Trophoblast cell (in vitro differentiated cells and primary cell): ENCODE data around the gene YBX1.
A peak's percentile ranks its signal among the peaks of the same experiment; 100 is the strongest.
"Not testable (repeated sequence)": the region's sequence is repeated elsewhere in the genome, so short reads cannot be mapped to it uniquely, and the experiment has no call there.

ENCODE experiments used
- DNase-seq, 2 donors: peaks; one replicate each; pipeline ENCODE4 v3.0.0-alpha.2; 2016
- H2AFZ ChIP-seq: 2 replicates; pipeline ENCODE4 v1.6.1; 2013; ENCODE audit warnings: low read length, moderate library complexity, mild to moderate bottlenecking; ENCODE audit not compliant: insufficient read depth, poor library complexity
- H2AK5ac ChIP-seq: 2 replicates; pipeline ENCODE4 v1.6.1; 2013; ENCODE audit warnings: mild to moderate bottlenecking, low read length
- H2BK120ac ChIP-seq: 2 replicates; pipeline ENCODE4 v1.6.1; 2013; ENCODE audit warnings: low read length, mild to moderate bottlenecking, moderate library complexity; ENCODE audit not compliant: insufficient read depth, poor library complexity
- H2BK12ac ChIP-seq: 2 replicates; pipeline ENCODE4 v1.6.1; 2013; ENCODE audit warnings: mild to moderate bottlenecking, low read length, moderate library complexity
- H2BK5ac ChIP-seq: 2 replicates; pipeline ENCODE4 v1.6.1; 2013; ENCODE audit warnings: low read length, low read depth, moderate library complexity, mild to moderate bottlenecking; ENCODE audit not compliant: poor library complexity
- H3K14ac ChIP-seq: 2 replicates; pipeline ENCODE4 v1.6.1; 2013; ENCODE audit warnings: mild to moderate bottlenecking, low read length
- H3K18ac ChIP-seq: 2 replicates; pipeline ENCODE4 v1.6.1; 2013; ENCODE audit warnings: mild to moderate bottlenecking, low read length
- H3K23ac ChIP-seq: 2 replicates; pipeline ENCODE4 v1.6.1; 2013; ENCODE audit warnings: low read length
- H3K27ac ChIP-seq: 2 replicates; pipeline ENCODE4 v1.5.1; 2013; ENCODE audit warnings: low read depth, mild to moderate bottlenecking, inconsistent platforms, low read length, moderate library complexity
- H3K27me3 ChIP-seq: 2 replicates; pipeline ENCODE4 v1.6.1; 2013; ENCODE audit warnings: inconsistent platforms, mild to moderate bottlenecking, low read length, moderate library complexity; ENCODE audit not compliant: insufficient read depth
- H3K36me3 ChIP-seq, 2 experiments: 1 replicate in 1 of 2; 2 replicates in 1 of 2; pipeline ENCODE4 v1.6.1; 2013; ENCODE audit warnings: low read length in 2 of 2, mild to moderate bottlenecking in 2 of 2, moderate library complexity in 1 of 2; ENCODE audit not compliant: insufficient read depth in 2 of 2, control insufficient read depth in 1 of 2
- H3K4ac ChIP-seq: 2 replicates; pipeline ENCODE4 v1.6.1; 2013; ENCODE audit warnings: low read depth, mild to moderate bottlenecking, low read length, moderate library complexity
- H3K4me1 ChIP-seq, 2 experiments: 1 replicate in 1 of 2; 2 replicates in 1 of 2; pipeline ENCODE4 v1.6.1; 2013; ENCODE audit warnings: low read length in 2 of 2, mild to moderate bottlenecking in 2 of 2, moderate library complexity in 1 of 2; ENCODE audit not compliant: insufficient read depth in 2 of 2, control insufficient read depth in 1 of 2
- H3K4me2 ChIP-seq: 2 replicates; pipeline ENCODE4 v1.6.1; 2013; ENCODE audit warnings: inconsistent platforms, mild to moderate bottlenecking, low read length, moderate library complexity
- H3K4me3 ChIP-seq: 2 replicates; pipeline ENCODE4 v1.5.1; 2013; ENCODE audit warnings: mild to moderate bottlenecking, low read depth, low read length, inconsistent platforms
- H3K79me1 ChIP-seq: one replicate; pipeline ENCODE4 v1.6.1; 2013; ENCODE audit warnings: low read length
- H3K79me2 ChIP-seq: 2 replicates; pipeline ENCODE4 v1.6.1; 2013; ENCODE audit warnings: low read length, mild to moderate bottlenecking; ENCODE audit not compliant: control insufficient read depth, insufficient read depth, poor library complexity
- H3K9ac ChIP-seq: 2 replicates; pipeline ENCODE4 v1.6.1; 2013; ENCODE audit warnings: mild to moderate bottlenecking, low read length
- H3K9me3 ChIP-seq: 2 replicates; pipeline ENCODE4 v1.6.1; 2013; ENCODE audit warnings: low read depth, mild to moderate bottlenecking, control low read depth, inconsistent platforms, low read length; ENCODE audit not compliant: insufficient read depth
- H4K12ac ChIP-seq: 2 replicates; pipeline ENCODE4 v1.6.1; 2013; ENCODE audit warnings: low read depth, mild to moderate bottlenecking, low read length, moderate library complexity
- H4K8ac ChIP-seq: 2 replicates; pipeline ENCODE4 v1.6.1; 2013; ENCODE audit warnings: low read depth, mild to moderate bottlenecking, low read length, moderate library complexity
- H4K91ac ChIP-seq: one replicate; pipeline ENCODE4 v1.6.1; 2013; ENCODE audit warnings: low read depth, mild to moderate bottlenecking, low read length, moderate library complexity
- WGBS: extraction: QIAGEN DNeasy Blood & Tissue Kit; methylation state at CpG from one replicate; pipeline ENCODE4 v1.1.7; 2013; ENCODE audit warnings: missing lambda C conversion rate; ENCODE audit not compliant: insufficient read length, insufficient coverage; ENCODE audit errors: extremely low coverage; 5-methylcytosine and 5-hydroxymethylcytosine counted together

Gene YBX1

DNA sequence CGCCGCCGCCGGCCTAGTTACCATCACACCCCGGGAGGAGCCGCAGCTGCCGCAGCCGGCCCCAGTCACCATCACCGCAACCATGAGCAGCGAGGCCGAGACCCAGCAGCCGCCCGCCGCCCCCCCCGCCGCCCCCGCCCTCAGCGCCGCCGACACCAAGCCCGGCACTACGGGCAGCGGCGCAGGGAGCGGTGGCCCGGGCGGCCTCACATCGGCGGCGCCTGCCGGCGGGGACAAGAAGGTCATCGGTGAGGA lies 193 bp downstream of the YBX1 start:
- H3K4me2 ChIP-seq, result peak overlapping the region; percentile 34
- DNase-seq, H3K14ac ChIP-seq, H3K9me3 ChIP-seq, H3K23ac ChIP-seq, H3K4me1 ChIP-seq, H3K79me1 ChIP-seq, H3K27me3 ChIP-seq, H3K36me3 ChIP-seq, H3K9ac ChIP-seq, H2AFZ ChIP-seq, H3K18ac ChIP-seq, H4K12ac ChIP-seq, H2BK120ac ChIP-seq, H2BK12ac ChIP-seq, H4K8ac ChIP-seq: not testable (repeated sequence)
- no CpG with 5 or more reads among the region's 33 CpGs for WGBS
- peak overlapping the region; percentile 84 for H4K91ac ChIP-seq
- peaks cover 19% of the 10 kb centered on the region for H3K79me2 ChIP-seq
- H3K4ac ChIP-seq, result peak overlapping the region; percentile 91
- H2AK5ac ChIP-seq, result peak overlapping the region; percentile 68
- H3K4me3 ChIP-seq, result peak overlapping the region; percentile 98
- H2BK5ac ChIP-seq, result peak overlapping the region; percentile 60
- H3K27ac ChIP-seq, result peak overlapping the region; percentile 16

DNA sequence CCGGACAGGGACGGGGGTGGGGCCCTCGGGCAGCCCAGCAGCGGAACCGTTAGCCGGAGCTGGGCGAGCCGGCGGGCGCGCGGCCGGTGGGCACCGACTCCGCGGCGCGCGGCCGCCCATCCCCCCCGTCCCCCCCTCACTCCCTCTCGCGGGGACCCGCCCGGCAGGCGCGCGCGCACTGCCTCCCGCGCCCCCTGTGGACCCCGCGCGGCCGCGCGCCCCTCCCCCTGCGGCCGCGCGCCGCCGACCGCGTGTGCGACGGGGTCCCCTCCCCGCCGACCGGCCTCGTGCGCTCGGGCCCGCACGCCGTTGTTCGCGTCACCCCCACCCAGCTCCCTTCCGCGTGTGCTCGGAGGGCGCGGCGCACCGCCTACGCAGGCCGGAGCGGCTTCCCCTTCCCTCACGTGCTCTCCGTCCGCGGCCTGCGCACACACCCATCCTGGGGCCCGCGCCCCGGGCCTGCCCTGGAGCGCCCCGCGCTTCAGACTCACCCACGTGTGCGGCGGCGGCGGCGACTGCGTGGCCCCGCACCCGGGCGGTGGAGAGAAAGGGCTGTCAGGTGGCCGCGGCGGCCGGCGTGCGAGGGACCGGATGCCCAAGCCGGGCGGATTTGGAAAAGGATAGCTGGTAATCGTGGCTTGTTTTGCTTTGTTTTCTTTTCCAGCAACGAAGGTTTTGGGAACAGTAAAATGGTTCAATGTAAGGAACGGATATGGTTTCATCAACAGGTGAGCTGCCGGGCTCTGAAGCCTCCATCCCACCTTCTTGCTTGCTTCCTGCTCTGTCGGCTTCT lies 717 bp downstream of the YBX1 start:
- Histone ChIP-seq H2BK5ac (peak overlapping the region; percentile 60), H3K23ac (no peak overlapping the region), H3K9ac (peak overlapping the region; percentile 85), H3K9me3 (no peaks in the 10 kb centered on the region), H3K79me2 (peaks cover 19% of the 10 kb centered on the region), H3K27ac (peak overlapping the region; percentile 16), H2BK12ac (no peak overlapping the region), H3K36me3 (peaks cover 3 to 4% of the 10 kb centered on the region in 2 experiments), H3K79me1 (peaks cover 5% of the 10 kb centered on the region), H3K27me3 (no peaks in the 10 kb centered on the region), H3K4ac (peak overlapping the region; percentile 91), H4K8ac (peak overlapping the region; percentile 11), H4K91ac (peak overlapping the region; percentile 84), H3K4me2 (peak overlapping the region; percentile 79), H4K12ac (no peak overlapping the region), H2AK5ac (peak overlapping the region; percentile 68), H3K4me1 (peaks cover 6 to 9% of the 10 kb centered on the region in 2 experiments), H3K4me3 (peak overlapping the region; percentile 98), H3K18ac (peak overlapping the region; percentile 1), H3K14ac (peak overlapping the region; percentile 29), H2AFZ (no peak overlapping the region), H2BK120ac (no peak overlapping the region)
- WGBS, result no CpG with 5 or more reads among the region's 103 CpGs
- DNase-seq, result peak; percentile 70 to 74

DNA sequence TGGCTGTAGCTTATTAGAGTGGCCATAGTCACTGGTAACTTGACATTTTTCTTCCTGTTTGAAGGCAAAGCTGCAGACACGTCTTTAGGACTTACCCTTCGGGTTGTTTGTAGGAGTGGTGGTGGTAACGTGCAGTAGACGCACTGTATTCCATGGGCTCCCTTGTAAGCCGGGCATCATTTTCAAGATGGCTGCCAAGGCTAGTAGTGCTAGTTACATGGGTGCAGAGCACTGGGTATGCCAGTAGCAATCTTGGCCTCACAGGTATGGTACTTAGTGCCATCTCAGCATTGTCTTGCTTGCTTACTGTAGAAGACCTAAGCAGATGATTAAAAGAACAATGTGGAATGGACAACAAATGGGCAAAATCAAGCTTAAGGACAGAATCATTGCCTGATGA lies 1.9 kb downstream of the YBX1 start:
- H3K27ac ChIP-seq, result no peak overlapping the region
- peak overlapping the region; percentile 36 for H3K9ac ChIP-seq
- H2BK12ac ChIP-seq, result no peak overlapping the region
- H3K4me3 ChIP-seq, result no peak overlapping the region
- peak overlapping the region; percentile 2 for H3K23ac ChIP-seq
- no peak overlapping the region for H4K8ac ChIP-seq
- no peaks in the 10 kb centered on the region for H3K9me3 ChIP-seq
- no CpG with 5 or more reads among the region's 5 CpGs for WGBS
- no peaks in the 10 kb centered on the region for H3K27me3 ChIP-seq
- no peak overlapping the region for H4K91ac ChIP-seq
- no peak overlapping the region for H2AK5ac ChIP-seq
- H3K18ac ChIP-seq, result no peak overlapping the region
- H2BK120ac ChIP-seq, result no peak overlapping the region
- H3K4ac ChIP-seq, result peak overlapping the region; percentile 87
- no peak overlapping the region for H3K14ac ChIP-seq
- no peak overlapping the region for H4K12ac ChIP-seq
- no peak overlapping the region for H2BK5ac ChIP-seq
- peak overlapping the region; percentile 58 for H3K4me2 ChIP-seq
- peaks cover 6 to 9% of the 10 kb centered on the region in 2 experiments for H3K4me1 ChIP-seq
- no peak overlapping the region for H2AFZ ChIP-seq
- peaks cover 5% of the 10 kb centered on the region for H3K79me1 ChIP-seq
- peaks cover 20% of the 10 kb centered on the region for H3K79me2 ChIP-seq
- H3K36me3 ChIP-seq, result peaks cover 3 to 4% of the 10 kb centered on the region in 2 experiments
- no peak for DNase-seq

- Histone ChIP-seq H2AK5ac (no peak overlapping the region), H2BK12ac (no peak overlapping the region), H3K4me2 (no peak overlapping the region), H3K27ac (no peak overlapping the region), H3K4me1 (peaks cover 4 to 6% of the 10 kb centered on the region in 2 experiments), H3K14ac (no peak overlapping the region), H4K91ac (no peak overlapping the region), H2AFZ (no peak overlapping the region), H3K9me3 (no peaks in the 10 kb centered on the region), H3K18ac (no peak overlapping the region), H4K12ac (no peak overlapping the region), H3K27me3 (no peaks in the 10 kb centered on the region), H3K36me3 (peaks cover 4 to 5% of the 10 kb centered on the region in 2 experiments), H2BK120ac (no peak overlapping the region), H2BK5ac (no peak overlapping the region), H3K79me2 (peaks cover 21% of the 10 kb centered on the region), H3K4ac (peak overlapping the region; percentile 81), H3K23ac (no peak overlapping the region), H3K9ac (no peak overlapping the region), H3K4me3 (no peak overlapping the region), H3K79me1 (peaks cover 5% of the 10 kb centered on the region), H4K8ac (no peak overlapping the region)
- no CpG with 5 or more reads among the region's 4 CpGs for whole genome bisulfite sequencing
- DNase-seq, result no peak
Measured at GRCh38 chr1:42686418-42686817, 4.2 kb downstream of the YBX1 start.
